AG04450 (cell line): Measurements from ENCODE around the gene MYH1. TPM values are rescaled to one million over a fixed set of nuclear protein-coding genes. Genes with fewer than 3 reads are reported as not detected.
"Not testable (repeated sequence)": the region's sequence is repeated elsewhere in the genome, so short reads cannot be mapped to it uniquely, and the experiment has no call there.

Experiments used
- CTCF ChIA-PET: fragments of 300-600, 350-600 bp; formaldehyde crosslinking; extraction: SDS; loops from one replicate; lab custom pipeline; 2022; ENCODE audit warnings: antibody characterized with exemption, inconsistent platforms; lab: Charles Lee
- POLR2A ChIA-PET: fragments of 350-600 bp; formaldehyde crosslinking; extraction: SDS; loops from one replicate; lab custom pipeline; 2021; ENCODE audit warnings: antibody characterized with exemption, inconsistent platforms; lab: Yijun Ruan, JAX
- DNase-seq: peaks from one replicate; pipeline ENCODE4 v3.0.0-alpha.2; 2011; ENCODE audit warnings: low read depth, low spot score
- H3K27ac ChIP-seq: one replicate; pipeline ENCODE4 v1.5.1; 2012; ENCODE audit warnings: low read depth, low read length, control low read depth
- H3K27me3 ChIP-seq: one replicate; pipeline ENCODE4 v1.6.0; 2012; ENCODE audit warnings: low read length; ENCODE audit not compliant: control insufficient read depth, insufficient read depth
- H3K4me3 ChIP-seq: 2 replicates; pipeline ENCODE4 v1.5.1; 2011; ENCODE audit warnings: mild to moderate bottlenecking, low read depth, low read length, control low read depth
- H3K9me3 ChIP-seq: 2 replicates; pipeline ENCODE4 v1.5.1; 2012; ENCODE audit warnings: low read length; ENCODE audit not compliant: control insufficient read depth, insufficient read depth
- CTCF ChIP-seq: IDR thresholded peaks from 2 replicates; pipeline ENCODE4 v1.5.1; 2011; ENCODE audit warnings: low read depth, low read length, control low read depth, inconsistent platforms
- polyA plus RNA-seq: library from polyadenylated mRNA; depleted of rRNA; stranded (reverse); fragments of >200 nt; gene quantifications from 2 replicates; pipeline ENCODE4 v1.2.3, GENCODE V29; 2011

Gene MYH1
- polyA plus RNA-seq, 1 experiment, result not detected

- CTCF ChIA-PET, result no interaction called here
- DNase-seq, result no peak
- no peak overlapping the region for H3K4me3 ChIP-seq
- no peaks in the 10 kb centered on the region; the same call in 1 of the 2 replicates for H3K9me3 ChIP-seq
- H3K27ac ChIP-seq, result no peak overlapping the region
- POLR2A ChIA-PET, result no interaction called here
- H3K27me3 ChIP-seq, result no peaks in the 10 kb centered on the region
- no peak for TF ChIP-seq CTCF
These were observed 38.1 kb upstream of the MYH1 start for GRCh38 chr17:10556301-10557005.

- ChIA-PET POLR2A (no interaction called here), CTCF (no interaction called here)
- no peaks in the 10 kb centered on the region for H3K27me3 ChIP-seq
- DNase-seq, result no peak
- no peak overlapping the region for H3K27ac ChIP-seq
- TF ChIP-seq CTCF, result no peak
- H3K4me3 ChIP-seq, result no peak overlapping the region
- H3K9me3 ChIP-seq, result peaks cover 10% of the 10 kb centered on the region; the same call in 1 of the 2 replicates
These were observed 31.7 kb upstream of the MYH1 start for GRCh38 chr17:10550014-10550413.

- TF ChIP-seq CTCF, result no peak
- no peak within 1 kb of the TSS for H3K27ac ChIP-seq
- ChIA-PET CTCF (no interaction called here), POLR2A (no interaction called here)
- DNase-seq, result no peak
- no peaks in the 10 kb centered on the region for H3K27me3 ChIP-seq
- H3K4me3 ChIP-seq, result no peak within 1 kb of the TSS
- H3K9me3 ChIP-seq, result peaks cover 10% of the 10 kb centered on the region; the same call in 1 of the 2 replicates
These were observed 30.9 kb upstream of the MYH1 start, which contains the start of gene MYH2 for GRCh38 chr17:10549096-10549842. TSS of gene MYH2 (minus strand) at chr17:10549658. CDS start at chr17:10547920, 1,738 bp downstream.

GRCh38 chr17:10547351-10547750 lies 29.0 kb upstream of the MYH1 start:
- H3K27me3 ChIP-seq, result no peaks in the 10 kb centered on the region
- TF ChIP-seq CTCF, result no peak
- ChIA-PET CTCF (no interaction called here), POLR2A (no interaction called here)
- peaks cover 10% of the 10 kb centered on the region; the same call in 1 of the 2 replicates for H3K9me3 ChIP-seq
- H3K27ac ChIP-seq, result no peak overlapping the region
- DNase-seq, result no peak
- H3K4me3 ChIP-seq, result no peak overlapping the region

GRCh38 chr17:10543486-10543885 lies 25.1 kb upstream of the MYH1 start:
- DNase-seq, CTCF ChIA-PET, H3K27me3 ChIP-seq, POLR2A ChIA-PET, H3K4me3 ChIP-seq, H3K27ac ChIP-seq: not testable (repeated sequence)
- H3K9me3 ChIP-seq, result peaks cover 10% of the 10 kb centered on the region; the same call in 1 of the 2 replicates

GRCh38 chr17:10541179-10541578 lies 22.8 kb upstream of the MYH1 start:
- POLR2A ChIA-PET, result not testable (repeated sequence)

More at GRCh38 chr17:10541179-10541578, 22.8 kb upstream of the MYH1 start:
- H3K27me3 ChIP-seq, DNase-seq, CTCF ChIA-PET, H3K4me3 ChIP-seq, H3K27ac ChIP-seq: not testable (repeated sequence)
- H3K9me3 ChIP-seq, result peaks cover 15% of the 10 kb centered on the region; the same call in 1 of the 2 replicates
